ENCODE results near the gene CLMN. TPM values are rescaled to one million over a fixed set of nuclear protein-coding genes. Genes with fewer than 3 reads are reported as not detected.

CLMN gene
- total RNA-seq, 4 donors from 2014 or later, result 20.7 to 56.5 (median 29.7) TPM

DNA sequence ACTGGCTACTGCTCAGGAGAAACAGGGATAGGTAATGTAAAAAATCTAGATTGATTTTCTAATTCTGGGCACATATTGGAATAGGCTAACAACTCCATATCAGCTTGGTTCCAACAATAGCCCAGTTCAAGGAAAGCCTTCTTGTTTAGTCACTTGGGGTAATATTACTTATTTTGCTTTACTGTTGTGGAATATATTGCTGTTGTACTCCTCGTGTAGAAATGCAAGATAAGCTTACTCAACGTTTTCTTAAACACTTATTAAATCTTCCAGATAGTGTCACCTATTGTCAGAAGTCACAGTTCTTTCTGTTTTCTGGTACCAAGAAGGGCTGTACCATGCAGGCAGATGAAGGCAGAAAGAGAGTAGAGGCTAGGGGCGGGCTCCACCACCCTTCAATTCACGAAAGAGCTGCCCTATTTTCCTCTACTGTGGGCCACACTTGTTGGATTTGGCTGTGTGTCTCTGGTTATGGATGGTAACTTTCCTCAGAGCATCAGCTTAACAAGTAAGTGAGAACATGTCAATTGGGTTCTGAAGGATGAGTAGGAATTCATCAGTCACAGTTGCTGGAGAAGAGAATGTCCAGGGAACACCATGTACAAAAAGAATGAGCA is 38.0 kb downstream of the CLMN start:
- TF ChIP-seq, protein P1, sequence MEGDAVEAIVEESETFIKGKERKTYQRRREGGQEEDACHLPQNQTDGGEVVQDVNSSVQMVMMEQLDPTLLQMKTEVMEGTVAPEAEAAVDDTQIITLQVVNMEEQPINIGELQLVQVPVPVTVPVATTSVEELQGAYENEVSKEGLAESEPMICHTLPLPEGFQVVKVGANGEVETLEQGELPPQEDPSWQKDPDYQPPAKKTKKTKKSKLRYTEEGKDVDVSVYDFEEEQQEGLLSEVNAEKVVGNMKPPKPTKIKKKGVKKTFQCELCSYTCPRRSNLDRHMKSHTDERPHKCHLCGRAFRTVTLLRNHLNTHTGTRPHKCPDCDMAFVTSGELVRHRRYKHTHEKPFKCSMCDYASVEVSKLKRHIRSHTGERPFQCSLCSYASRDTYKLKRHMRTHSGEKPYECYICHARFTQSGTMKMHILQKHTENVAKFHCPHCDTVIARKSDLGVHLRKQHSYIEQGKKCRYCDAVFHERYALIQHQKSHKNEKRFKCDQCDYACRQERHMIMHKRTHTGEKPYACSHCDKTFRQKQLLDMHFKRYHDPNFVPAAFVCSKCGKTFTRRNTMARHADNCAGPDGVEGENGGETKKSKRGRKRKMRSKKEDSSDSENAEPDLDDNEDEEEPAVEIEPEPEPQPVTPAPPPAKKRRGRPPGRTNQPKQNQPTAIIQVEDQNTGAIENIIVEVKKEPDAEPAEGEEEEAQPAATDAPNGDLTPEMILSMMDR (IDR thresholded peaks at IDR 0.05; ENCODE audit: low read depth), result no peak

DNA sequence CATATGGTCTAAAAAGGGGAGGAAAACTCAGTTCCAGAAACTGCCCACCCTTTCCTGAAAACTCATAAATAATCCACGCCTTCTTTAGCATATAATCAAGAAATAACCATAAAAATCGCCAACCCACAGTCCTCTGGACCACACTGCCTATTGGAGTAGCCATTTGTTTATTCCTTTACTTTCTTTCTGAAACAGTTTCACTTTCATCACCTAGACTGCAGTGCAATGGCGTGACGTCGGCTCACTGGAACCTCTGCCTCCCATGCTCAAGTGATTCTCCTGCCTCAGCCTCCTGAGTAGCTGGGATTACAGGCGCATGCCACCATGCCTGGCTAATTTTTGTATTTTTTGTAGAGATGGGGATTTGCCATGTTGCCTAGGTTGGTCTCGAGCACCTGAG is 44.2 kb downstream of the CLMN start:
- TF ChIP-seq, protein P1 (IDR thresholded peaks at IDR 0.05; ENCODE audit: low read depth), result no peak

DNA sequence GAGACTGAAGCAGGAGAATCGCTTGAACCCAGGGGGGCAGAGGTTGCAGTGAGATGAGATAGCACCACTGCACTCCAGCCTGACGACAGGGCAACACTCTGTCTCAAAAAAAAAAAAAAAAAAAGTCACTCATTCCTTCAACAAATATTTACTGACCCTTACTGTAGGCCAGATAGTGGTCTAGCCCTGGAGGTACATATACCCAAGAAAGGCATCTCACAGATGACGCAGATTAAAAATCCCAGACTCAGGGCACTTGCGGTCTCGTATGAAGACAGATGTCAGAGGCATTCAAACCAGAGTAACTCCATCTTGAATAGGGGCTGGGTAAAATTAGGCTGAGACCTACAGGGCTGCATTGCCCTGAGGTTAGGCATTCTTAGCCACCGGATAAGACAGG is 44.8 kb downstream of the CLMN start:
- TF ChIP-seq, protein P1 (IDR thresholded peaks at IDR 0.05; ENCODE audit: low read depth), result no peak

DNA sequence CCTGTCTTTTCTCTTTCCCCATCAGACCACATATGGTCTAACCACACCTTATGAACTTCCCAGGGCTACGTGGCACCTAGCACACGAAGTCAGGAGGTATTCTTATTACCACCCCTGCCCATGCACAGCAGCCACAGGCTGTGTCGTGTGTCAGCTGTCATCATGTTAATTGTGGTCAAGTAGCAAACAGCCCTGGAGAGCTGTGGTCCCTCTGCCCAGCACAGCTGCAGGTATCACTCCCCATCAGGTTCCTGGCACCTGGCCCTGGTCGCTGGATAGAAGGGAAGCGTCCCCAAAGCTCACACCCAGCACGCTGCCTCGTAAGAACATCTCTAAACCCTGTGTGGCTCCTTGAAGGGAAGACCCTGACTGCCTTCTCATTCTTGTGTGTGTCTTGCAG is 45.4 kb downstream of the CLMN start:
- TF ChIP-seq, protein P1 (IDR thresholded peaks at IDR 0.05; ENCODE audit: low read depth), result no peak

DNA sequence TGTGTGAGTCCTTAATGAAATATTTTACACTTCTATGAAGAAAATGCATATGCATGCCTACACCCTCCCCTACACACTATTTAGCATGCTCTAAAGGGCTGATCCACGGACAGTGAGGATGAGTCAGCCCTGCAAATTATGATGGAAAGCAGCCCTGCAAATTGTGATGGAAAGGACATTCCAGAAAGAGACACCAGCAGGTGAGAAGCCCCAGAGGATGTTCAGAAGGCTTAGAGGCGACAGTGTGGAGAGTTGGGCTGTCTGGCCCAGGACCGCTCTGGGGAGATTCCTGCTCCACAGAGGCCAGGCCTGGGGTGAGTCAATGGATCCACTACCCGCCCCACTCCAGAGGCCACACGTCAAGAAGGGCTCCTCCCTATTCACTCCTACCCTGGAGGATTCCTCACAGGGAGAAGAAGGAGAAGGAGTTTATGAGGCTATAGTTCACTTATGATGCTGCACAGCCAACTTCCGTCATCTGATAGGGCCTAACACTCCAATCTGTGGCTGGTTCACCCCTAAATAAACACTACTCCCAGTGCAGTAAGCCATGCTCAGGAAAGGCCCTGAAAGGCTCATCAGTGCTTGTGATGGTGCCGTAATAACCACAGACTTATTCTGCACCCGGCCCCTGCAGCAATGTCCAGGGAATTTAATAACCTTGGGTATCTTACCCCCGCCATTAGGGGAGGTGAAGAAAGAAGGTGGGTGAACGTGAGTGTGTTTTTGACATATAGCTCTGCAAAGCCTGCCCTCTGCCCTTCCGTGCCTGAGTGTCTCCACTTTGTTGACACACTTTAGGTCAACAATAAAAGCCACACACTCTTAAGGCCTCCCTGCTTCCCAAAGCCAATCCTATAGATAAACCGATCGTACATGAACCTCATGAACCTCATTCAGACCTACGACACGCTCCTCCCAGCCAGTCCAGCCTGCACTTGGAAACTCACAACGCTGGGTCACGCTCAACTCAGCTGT is 46.4 kb downstream of the CLMN start:
- TF ChIP-seq, protein P1 (IDR thresholded peaks at IDR 0.05; ENCODE audit: low read depth), result no peak

DNA sequence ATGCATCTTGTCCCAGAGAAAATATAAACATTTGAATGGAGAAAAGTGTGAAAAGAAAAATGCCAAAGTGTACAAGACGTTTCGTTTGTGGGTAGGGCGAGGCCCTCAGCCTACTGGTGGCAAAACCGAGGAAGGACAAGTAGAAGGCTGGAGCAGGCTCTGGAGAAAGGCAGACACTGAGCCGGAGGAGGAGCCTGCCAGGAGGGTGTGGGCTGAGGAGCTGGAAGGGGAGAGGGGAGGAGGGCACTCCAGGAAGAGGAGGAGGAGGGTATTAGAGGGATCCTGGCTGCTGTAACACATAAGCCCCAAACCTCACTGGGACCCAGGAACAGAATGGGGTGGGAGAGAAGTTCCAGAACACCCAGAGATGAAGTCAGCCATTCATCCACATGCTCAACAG is 47.7 kb downstream of the CLMN start:
- TF ChIP-seq, protein P1 (IDR thresholded peaks at IDR 0.05; ENCODE audit: low read depth), result no peak

DNA sequence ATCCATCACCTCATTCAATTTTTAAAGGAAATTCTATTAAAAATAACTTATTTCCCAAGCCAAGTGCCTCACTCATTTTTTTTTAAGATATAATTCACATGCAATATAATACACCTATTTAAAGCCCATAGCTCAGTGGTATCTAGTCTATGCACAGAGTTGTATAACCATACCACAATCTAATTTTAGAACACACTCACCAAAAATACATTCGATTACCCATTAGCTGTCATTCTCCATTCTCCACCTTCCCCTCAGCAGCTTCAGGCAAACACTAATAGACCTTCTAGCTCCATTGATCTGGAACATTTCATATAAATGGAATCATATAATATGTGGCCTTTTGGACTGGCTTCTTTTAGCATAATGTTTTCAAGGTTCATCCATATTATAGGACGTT is 49.5 kb downstream of the CLMN start:
- TF ChIP-seq, protein P1 (IDR thresholded peaks at IDR 0.05; ENCODE audit: low read depth), result no peak
